ENCODE data around the gene SRD5A1. TPM values are rescaled to one million over a fixed set of nuclear protein-coding genes. Genes with fewer than 3 reads are reported as not detected.

SRD5A1 gene
- total and polyA plus RNA-seq, 2 of the 8 experiments (the other 6 are each of a cell fraction or from before 2014, with no cell fraction given), result 34.7 to 42.4 TPM

- no peak overlapping the region for H2BK12ac ChIP-seq (ENCODE audit: low read depth, low read length)
- no peaks in the 10 kb centered on the region for H3K4me1 ChIP-seq (replicated peaks in 1 of 4; ENCODE audit: control insufficient read depth in 3 of 4, insufficient read depth in 4 of 4, low read length in 3 of 4)
- no peaks in the 10 kb centered on the region for H3K36me3 ChIP-seq (ENCODE audit: control insufficient read depth in 2 of 4, insufficient read depth in 4 of 4, low read length in 3 of 4)
- no peak overlapping the region for H3K14ac ChIP-seq (ENCODE audit: insufficient read length)
- H2AFZ ChIP-seq (ENCODE audit: low read length), result no peak overlapping the region
- no peak overlapping the region for H2BK15ac ChIP-seq (ENCODE audit: low read length)
- H4K20me1 ChIP-seq (replicated peaks in 1 of 2; ENCODE audit: control insufficient read depth in 1 of 2, insufficient read depth in 2 of 2, low read length in 2 of 2), result no peaks in the 10 kb centered on the region
- H3K4ac ChIP-seq (replicated peaks; ENCODE audit: insufficient read length, low read depth, low read length), result no peak overlapping the region
- H4K8ac ChIP-seq (ENCODE audit: extremely low read depth, insufficient read depth, low read length), result no peak overlapping the region
- H2AK5ac ChIP-seq (ENCODE audit: low read depth, low read length), result no peak overlapping the region
- DNase-seq (ENCODE audit: low read depth in 1 of 2, low spot score in 2 of 2), result no peak
- no peak overlapping the region for H3K4me2 ChIP-seq (ENCODE audit: insufficient read depth in 1 of 2, low read depth in 2 of 2, low read length in 2 of 2)
- H4K5ac ChIP-seq (ENCODE audit: insufficient read length, low read depth, low read length), result no peak overlapping the region
- TF ChIP-seq CHD1 (IDR thresholded peaks at IDR 0.05; ENCODE audit: low read depth, low read length), result no peak
- no peak overlapping the region for H2BK120ac ChIP-seq (replicated peaks; ENCODE audit: low read depth, low read length)
- no peak overlapping the region for H3K18ac ChIP-seq (ENCODE audit: extremely low read depth, low read length)
- no peak overlapping the region for H2BK20ac ChIP-seq (ENCODE audit: low read length)
- WGBS, 2 experiments (ENCODE audit: extremely low coverage in 1 of 2, insufficient coverage in 1 of 2, insufficient read length in 1 of 2, insufficient replicate concordance in 2 of 2, low coverage in 1 of 2, low lambda C conversion rate in 2 of 2, missing lambda C conversion rate in 1 of 2), result 82% methylated on average over 1 of the region's 1 CpG; no CpG with 5 or more reads in 1 of the 2 experiments
- H3K4me3 ChIP-seq (ENCODE audit: extremely low read depth in 1 of 4, insufficient read depth in 2 of 4, low read depth in 3 of 4, low read length in 4 of 4), result no peak overlapping the region
- ChIA-PET POLR2A (ENCODE audit: partially characterized antibody) (interaction anchor here (0.6 kb wide), 1 partner anchor 70 kb away, joined by 3 read pairs; no protein-coding TSS in a partner anchor), CTCF (ENCODE audit: partially characterized antibody) (no interaction called here)
- H2BK5ac ChIP-seq (ENCODE audit: low read depth, low read length), result no peak overlapping the region
- H3K9me3 ChIP-seq (ENCODE audit: insufficient read depth in 2 of 2, low read depth in 1 of 2, low read length in 1 of 2), result no peaks in the 10 kb centered on the region
- no peaks in the 10 kb centered on the region for H3K79me2 ChIP-seq (ENCODE audit: control insufficient read depth in 1 of 2, insufficient read depth in 2 of 2, low read length in 2 of 2)
- H3K23ac ChIP-seq (ENCODE audit: insufficient read length), result no peak overlapping the region
- H3K23me2 ChIP-seq (ENCODE audit: low read depth, low read length), result no peaks in the 10 kb centered on the region
- H3K27me3 ChIP-seq (replicated peaks in 1 of 4; ENCODE audit: control insufficient read depth in 3 of 4, extremely low read depth in 1 of 4, insufficient read depth in 3 of 4, low read length in 3 of 4), result peaks cover 0 to 3% (median 1%) of the 10 kb centered on the region in 4 experiments; a peak in 2 of 7 replicates
- H3K56ac ChIP-seq (replicated peaks; ENCODE audit: insufficient read length, low read depth, low read length), result no peak overlapping the region
- H4K91ac ChIP-seq (replicated peaks; ENCODE audit: insufficient read length, low read length), result no peak overlapping the region
- H3K79me1 ChIP-seq (ENCODE audit: low read depth, low read length), result no peaks in the 10 kb centered on the region
- H3K9ac ChIP-seq (replicated peaks in 1 of 4; ENCODE audit: extremely low read depth in 1 of 4, low read depth in 3 of 4, low read length in 3 of 4), result no peak overlapping the region
- no peak overlapping the region for H3K27ac ChIP-seq (ENCODE audit: low read depth, low read length)
- no peak for FAIRE-seq
These were observed 59.7 kb downstream of the SRD5A1 start for GRCh38 chr5:6692906-6693305.

Data from H1 (cell line).